B cell (primary cell): Measurements from ENCODE around the gene HS6ST3.

ENCODE experiments used
- CTCF ChIP-seq: fragments of 200-600 bp; IDR thresholded peaks from one replicate; pipeline ENCODE4 v1.8.0; 2022; ENCODE audit warnings: antibody characterized with exemption, mild to moderate bottlenecking
- EZH2 ChIP-seq: IDR thresholded peaks from 2 replicates; pipeline ENCODE4 v1.6.1; 2012; ENCODE audit warnings: borderline replicate concordance, low read depth, mild to moderate bottlenecking, moderate library complexity, low read length; ENCODE audit not compliant: insufficient read depth, poor library complexity, severe bottlenecking

- no peak for TF ChIP-seq CTCF
- TF ChIP-seq EZH2: no peak
These were observed 437.6 kb downstream of the HS6ST3 start for GRCh38 chr13:96527497-96527896.
